Fibroblast of villous mesenchyme (primary cell): Measurements from ENCODE around the gene RPTOR. TPM values are rescaled to one million over a fixed set of nuclear protein-coding genes. Genes with fewer than 3 reads are reported as not detected.

Experiments used
- DNase-seq: peaks from one replicate; pipeline ENCODE4 v3.0.0-alpha.2; 2010; ENCODE audit warnings: low read depth
- H3K4me3 ChIP-seq: 2 replicates; pipeline ENCODE4 v1.5.1; 2011; ENCODE audit warnings: low read depth, mild to moderate bottlenecking, low read length
- total RNA-seq: library from RNA; depleted of rRNA; stranded (reverse); fragments of >200 nt; gene quantifications from 2 replicates; pipeline ENCODE4 v1.2.3, GENCODE V29; 2012
- TF ChIP-seq, protein P1 (sequence below): IDR thresholded peaks from 2 replicates; pipeline ENCODE4 v1.5.1; 2012; ENCODE audit warnings: low read depth, mild to moderate bottlenecking, low read length; ENCODE audit not compliant: insufficient read depth

The RPTOR gene
- total RNA-seq, 1 donor = 35.8 TPM

DNA sequence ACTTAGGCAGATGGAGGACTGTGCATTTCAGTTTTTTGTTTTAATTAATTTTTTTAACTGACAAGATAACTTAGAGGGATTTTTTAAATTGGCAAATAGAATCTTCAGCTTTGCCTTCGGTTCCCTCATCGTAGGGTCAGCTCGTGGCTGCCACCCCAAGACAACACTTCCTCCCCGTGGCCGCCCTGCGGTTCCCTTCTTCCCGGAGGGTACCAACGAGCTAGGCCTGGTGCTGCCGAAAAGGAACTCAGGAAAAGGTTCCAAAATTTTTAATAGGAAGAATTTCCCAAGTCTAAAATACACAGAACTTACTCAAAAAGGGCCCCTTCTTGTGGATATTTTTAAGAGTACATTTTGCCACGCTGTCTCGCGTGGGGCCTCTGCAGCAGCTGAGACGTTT is 236.6 kb downstream of the RPTOR start:
- TF ChIP-seq, protein P1, sequence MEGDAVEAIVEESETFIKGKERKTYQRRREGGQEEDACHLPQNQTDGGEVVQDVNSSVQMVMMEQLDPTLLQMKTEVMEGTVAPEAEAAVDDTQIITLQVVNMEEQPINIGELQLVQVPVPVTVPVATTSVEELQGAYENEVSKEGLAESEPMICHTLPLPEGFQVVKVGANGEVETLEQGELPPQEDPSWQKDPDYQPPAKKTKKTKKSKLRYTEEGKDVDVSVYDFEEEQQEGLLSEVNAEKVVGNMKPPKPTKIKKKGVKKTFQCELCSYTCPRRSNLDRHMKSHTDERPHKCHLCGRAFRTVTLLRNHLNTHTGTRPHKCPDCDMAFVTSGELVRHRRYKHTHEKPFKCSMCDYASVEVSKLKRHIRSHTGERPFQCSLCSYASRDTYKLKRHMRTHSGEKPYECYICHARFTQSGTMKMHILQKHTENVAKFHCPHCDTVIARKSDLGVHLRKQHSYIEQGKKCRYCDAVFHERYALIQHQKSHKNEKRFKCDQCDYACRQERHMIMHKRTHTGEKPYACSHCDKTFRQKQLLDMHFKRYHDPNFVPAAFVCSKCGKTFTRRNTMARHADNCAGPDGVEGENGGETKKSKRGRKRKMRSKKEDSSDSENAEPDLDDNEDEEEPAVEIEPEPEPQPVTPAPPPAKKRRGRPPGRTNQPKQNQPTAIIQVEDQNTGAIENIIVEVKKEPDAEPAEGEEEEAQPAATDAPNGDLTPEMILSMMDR = no peak
- H3K4me3 ChIP-seq = peak overlapping the region; percentile 49
- DNase-seq = no peak

GRCh38 chr17:80781807-80782277 is 237.2 kb downstream of the RPTOR start:
- H3K4me3 ChIP-seq = no peak overlapping the region
- TF ChIP-seq, protein P1 = no peak

DNA sequence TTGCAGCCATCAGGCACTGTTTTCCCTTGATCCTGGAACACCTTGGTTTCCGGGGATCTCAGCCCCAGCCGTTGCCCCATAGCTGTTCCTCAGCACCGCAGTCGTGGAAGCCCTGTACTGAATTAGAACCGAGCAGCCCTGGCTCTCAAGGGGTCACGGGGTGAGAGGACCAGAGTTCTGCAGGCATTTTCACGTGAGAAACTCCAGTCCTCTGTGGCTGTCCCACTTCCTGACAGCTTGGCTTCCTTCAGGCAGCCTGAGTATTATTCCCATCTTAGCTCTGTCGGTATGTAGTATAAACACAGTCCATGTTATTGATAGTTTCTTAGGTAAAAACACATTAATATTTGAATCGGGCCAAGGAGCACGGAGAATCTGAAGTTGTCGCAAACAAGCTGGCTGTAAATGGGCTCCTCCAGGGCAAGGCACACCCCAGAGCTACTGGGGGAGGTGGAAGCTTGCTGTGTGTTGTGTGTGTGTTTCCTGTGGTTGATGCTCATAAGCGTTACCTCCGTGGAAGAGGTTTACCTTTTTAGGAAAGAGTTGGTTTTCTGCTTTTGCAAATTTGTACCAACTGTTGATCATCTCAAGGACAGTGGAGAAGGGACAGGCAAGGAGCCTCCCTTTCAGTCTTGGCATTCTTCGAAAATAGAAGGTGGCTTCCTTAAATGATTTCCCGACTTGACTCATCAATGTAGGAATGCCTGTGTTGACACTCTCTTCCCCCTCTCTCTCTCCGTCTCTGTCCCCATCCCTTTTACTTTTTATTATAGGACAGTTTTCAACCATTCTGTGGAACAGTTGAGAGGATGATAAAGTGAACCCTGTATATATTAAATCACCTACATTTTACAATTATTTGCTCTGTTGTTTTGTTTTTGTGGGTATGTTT is 238.1 kb downstream of the RPTOR start:
- H3K4me3 ChIP-seq = no peak overlapping the region
- peak; percentile 92 for DNase-seq
- TF ChIP-seq, protein P1 = no peak

More at GRCh38 chr17:80781807-80782277, 237.2 kb downstream of the RPTOR start:
- no peak for DNase-seq

DNA sequence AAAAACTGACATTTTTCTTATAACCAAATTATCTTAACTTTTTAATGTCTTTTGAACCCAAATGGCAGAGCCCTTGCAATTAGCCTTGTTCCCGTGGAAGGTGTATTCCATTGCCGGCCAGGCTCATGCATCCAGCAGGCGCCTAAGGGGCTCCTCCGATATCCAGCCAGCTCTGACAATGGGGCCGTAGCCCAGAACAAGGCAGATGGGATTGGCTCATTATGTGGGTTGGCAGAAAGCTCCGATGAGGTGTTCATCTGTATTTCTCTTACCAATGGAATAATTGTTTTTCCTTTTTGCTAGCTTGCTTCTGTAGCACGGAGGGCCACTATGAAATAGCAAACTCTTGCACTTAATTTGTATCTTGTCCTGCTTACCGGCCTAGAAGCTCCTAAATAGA is 238.8 kb downstream of the RPTOR start:
- TF ChIP-seq, protein P1 = no peak
- no peak for DNase-seq
- H3K4me3 ChIP-seq = no peak overlapping the region

DNA sequence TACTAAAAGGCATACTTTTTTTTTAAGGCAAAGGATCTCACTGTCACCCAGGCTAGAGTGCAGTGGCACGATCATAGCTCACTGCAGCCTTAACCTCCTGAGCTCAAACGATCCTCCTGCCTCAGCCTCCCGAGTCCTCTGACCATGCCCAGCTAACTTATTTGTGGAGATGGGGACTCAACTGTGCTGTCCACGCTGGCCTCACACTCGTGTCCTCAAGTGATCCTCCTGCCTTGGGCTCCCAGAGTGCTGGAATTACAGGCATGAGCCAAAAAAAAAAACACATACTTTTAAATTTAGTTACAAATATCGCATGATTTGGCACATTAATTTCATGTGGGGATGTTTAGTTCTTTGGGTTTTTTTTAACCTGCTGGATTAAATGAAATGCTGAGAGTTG is 239.3 kb downstream of the RPTOR start:
- TF ChIP-seq, protein P1 = no peak
- no peak for DNase-seq
- no peak overlapping the region for H3K4me3 ChIP-seq

- no peak overlapping the region for H3K4me3 ChIP-seq
- no peak for DNase-seq
- TF ChIP-seq, protein P1 = no peak
These were observed 241.0 kb downstream of the RPTOR start for GRCh38 chr17:80785477-80786178.
